Hepatocyte (in vitro differentiated cells): ENCODE data around the gene FBXW2. TPM values are rescaled to one million over a fixed set of nuclear protein-coding genes. Genes with fewer than 3 reads are reported as not detected.

Experiments used
- DNase-seq: peaks from one replicate; pipeline ENCODE4 v3.0.0-alpha.2; 2016; ENCODE audit warnings: low spot score
- H2AFZ ChIP-seq: fragments of 200-600 bp; sonication (generic); 2 replicates; pipeline ENCODE4 v1.6.0; 2016; ENCODE audit warnings: antibody characterized with exemption, mild to moderate bottlenecking
- H3K27ac ChIP-seq: fragments of 200-600 bp; sonication (generic); 2 replicates; pipeline ENCODE4 v1.5.1; 2016; ENCODE audit warnings: mild to moderate bottlenecking
- H3K27me3 ChIP-seq: fragments of 200-600 bp; sonication (generic); 2 replicates; pipeline ENCODE4 v1.6.1; 2016
- H3K36me3 ChIP-seq: fragments of 200-600 bp; sonication (generic); replicated peaks from 2 replicates; pipeline ENCODE4 v1.5.1; 2016; ENCODE audit warnings: low read depth; ENCODE audit not compliant: insufficient read depth
- H3K4me1 ChIP-seq: fragments of 200-600 bp; sonication (generic); 2 replicates; pipeline ENCODE4 v1.5.1; 2016; ENCODE audit warnings: mild to moderate bottlenecking, moderate library complexity; ENCODE audit not compliant: insufficient read depth
- H3K4me2 ChIP-seq: fragments of 200-600 bp; sonication (generic); 2 replicates; pipeline ENCODE4 v1.6.0; 2016
- H3K4me3 ChIP-seq: fragments of 200-600 bp; sonication (generic); 2 replicates; pipeline ENCODE4 v1.5.1; 2016; ENCODE audit warnings: mild to moderate bottlenecking
- H3K79me2 ChIP-seq: fragments of 200-600 bp; sonication (generic); 2 replicates; pipeline ENCODE4 v1.6.0; 2017; ENCODE audit warnings: mild to moderate bottlenecking
- H3K9me2 ChIP-seq: fragments of 200-600 bp; sonication (generic); replicated peaks from 2 replicates; pipeline ENCODE4 v1.6.0; 2017; ENCODE audit warnings: mild to moderate bottlenecking; ENCODE audit not compliant: insufficient read depth
- H3K9me3 ChIP-seq: fragments of 200-600 bp; sonication (generic); 2 replicates; pipeline ENCODE4 v1.5.1; 2016; ENCODE audit warnings: low read depth, mild to moderate bottlenecking
- H4K20me1 ChIP-seq: fragments of 200-600 bp; sonication (generic); 2 replicates; pipeline ENCODE4 v1.6.0; 2016; ENCODE audit warnings: mild to moderate bottlenecking; ENCODE audit not compliant: insufficient read depth, poor library complexity, severe bottlenecking
- CTCF ChIP-seq: fragments of 200-600 bp; sonication (generic); IDR thresholded peaks from 2 replicates; pipeline ENCODE4 v1.5.1; 2016; ENCODE audit warnings: antibody characterized with exemption, mild to moderate bottlenecking; ENCODE audit not compliant: poor library complexity
- EZH2 ChIP-seq: fragments of 200-600 bp; sonication (generic); IDR thresholded peaks from 2 replicates; pipeline ENCODE4 v1.6.1; 2016; ENCODE audit warnings: antibody characterized with exemption, mild to moderate bottlenecking, borderline replicate concordance
- EZH2phosphoT487 ChIP-seq: fragments of 200-600 bp; sonication (generic); IDR thresholded peaks from one replicate; pipeline ENCODE4 v1.6.1; 2018; ENCODE audit warnings: antibody characterized with exemption, mild to moderate bottlenecking, low read depth, moderate library complexity; ENCODE audit not compliant: unreplicated experiment, severe bottlenecking
- WGBS: methylation state at CpG from one replicate; pipeline ENCODE4 v1.1.6; 2016; ENCODE audit warnings: low lambda C conversion rate; ENCODE audit errors: missing lambda C conversion rate; 5-methylcytosine and 5-hydroxymethylcytosine counted together
- polyA plus RNA-seq: library from polyadenylated mRNA; unstranded; fragments of >200 nt; fragmentation: Nextera tagmentation; extraction: Ambion mirVana; gene quantifications from 2 replicates; pipeline ENCODE4 v1.2.1, GENCODE V29; 2016
- total RNA-seq: library from RNA; depleted of rRNA; stranded (reverse); fragments of >200 nt; gene quantifications from 2 replicates; pipeline ENCODE4 v1.2.3, GENCODE V29; 2014

Gene FBXW2
- total and polyA plus RNA-seq, 2 experiments from 2014 or later = 34.6 to 52.0 TPM

DNA sequence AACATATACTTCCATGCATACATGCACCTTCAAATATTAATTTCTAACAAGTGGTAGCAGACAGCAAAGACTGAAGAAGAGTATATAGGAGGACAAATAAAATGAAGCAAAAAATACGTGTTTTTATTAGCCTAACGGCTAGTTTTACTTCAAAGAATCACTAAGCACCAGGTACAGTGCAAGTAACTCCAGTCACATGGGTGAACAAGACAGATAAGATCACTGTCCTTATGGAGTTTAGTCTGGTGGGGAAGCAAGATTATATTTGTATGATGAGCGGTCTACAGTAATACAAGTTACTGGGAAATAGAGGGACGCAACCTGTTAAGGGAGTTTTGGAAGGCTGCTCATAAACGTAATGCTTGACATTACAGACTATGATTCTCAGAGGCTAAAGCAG is 16.0 kb downstream of the FBXW2 start:
- Histone ChIP-seq H3K4me1 (peaks cover 24% of the 10 kb centered on the region), H3K4me2 (no peak overlapping the region), H3K27ac (peak overlapping the region; percentile 71), H3K27me3 (no peaks in the 10 kb centered on the region), H3K36me3 (no peaks in the 10 kb centered on the region), H3K79me2 (peaks cover 44% of the 10 kb centered on the region), H3K9me2 (no peaks in the 10 kb centered on the region), H4K20me1 (no peaks in the 10 kb centered on the region), H3K9me3 (no peaks in the 10 kb centered on the region), H3K4me3 (no peak overlapping the region), H2AFZ (no peak overlapping the region)
- TF ChIP-seq CTCF (no peak), EZH2 (no peak), EZH2phosphoT487 (no peak)
- no peak for DNase-seq
- 94% methylated on average over 5 of the region's 5 CpGs for WGBS

- H3K4me1 ChIP-seq = peaks cover 24% of the 10 kb centered on the region
- H3K27ac ChIP-seq = no peak overlapping the region
- DNase-seq = no peak
- H3K9me2 ChIP-seq = no peaks in the 10 kb centered on the region
- H3K4me3 ChIP-seq = no peak overlapping the region
- TF ChIP-seq CTCF = no peak
- TF ChIP-seq EZH2 = no peak
- no peak for TF ChIP-seq EZH2phosphoT487
- H3K9me3 ChIP-seq = no peaks in the 10 kb centered on the region
- H3K27me3 ChIP-seq = no peaks in the 10 kb centered on the region
- 100% methylated on average over 1 of the region's 1 CpG for WGBS
- H3K36me3 ChIP-seq = no peaks in the 10 kb centered on the region
- H4K20me1 ChIP-seq = no peaks in the 10 kb centered on the region
- H3K4me2 ChIP-seq = no peak overlapping the region
- peaks cover 40% of the 10 kb centered on the region for H3K79me2 ChIP-seq
- no peak overlapping the region for H2AFZ ChIP-seq
Observed at GRCh38 chr9:120776788-120777187, 16.4 kb downstream of the FBXW2 start.

- H3K79me2 ChIP-seq = peaks cover 32% of the 10 kb centered on the region
- 92% methylated on average over 5 of the region's 5 CpGs for WGBS
- no peaks in the 10 kb centered on the region for H3K9me2 ChIP-seq
- no peaks in the 10 kb centered on the region for H4K20me1 ChIP-seq
- DNase-seq = no peak
- peaks cover 24% of the 10 kb centered on the region for H3K4me1 ChIP-seq
- H2AFZ ChIP-seq = no peak overlapping the region
- no peak overlapping the region for H3K4me3 ChIP-seq
- no peaks in the 10 kb centered on the region for H3K9me3 ChIP-seq
- no peak overlapping the region for H3K27ac ChIP-seq
- H3K27me3 ChIP-seq = no peaks in the 10 kb centered on the region
- no peaks in the 10 kb centered on the region for H3K36me3 ChIP-seq
- TF ChIP-seq EZH2phosphoT487 = no peak
- TF ChIP-seq CTCF = no peak
- TF ChIP-seq EZH2 = no peak
- no peak overlapping the region for H3K4me2 ChIP-seq
Observed at GRCh38 chr9:120775859-120776258, 17.4 kb downstream of the FBXW2 start.

- no peak for DNase-seq
- no peak overlapping the region for H3K27ac ChIP-seq
- peaks cover 22% of the 10 kb centered on the region for H3K79me2 ChIP-seq
- no peak overlapping the region for H3K4me3 ChIP-seq
- no peaks in the 10 kb centered on the region for H3K9me3 ChIP-seq
- no peak overlapping the region for H2AFZ ChIP-seq
- no peak overlapping the region for H3K4me2 ChIP-seq
- H4K20me1 ChIP-seq = no peaks in the 10 kb centered on the region
- H3K9me2 ChIP-seq = no peaks in the 10 kb centered on the region
- no peaks in the 10 kb centered on the region for H3K27me3 ChIP-seq
- TF ChIP-seq EZH2 (no peak), EZH2phosphoT487 (no peak), CTCF (no peak)
- H3K4me1 ChIP-seq = peaks cover 20% of the 10 kb centered on the region
- H3K36me3 ChIP-seq = no peaks in the 10 kb centered on the region
- 96% methylated on average over 4 of the region's 4 CpGs for WGBS
Observed at GRCh38 chr9:120774719-120775118, 18.5 kb downstream of the FBXW2 start.
